HG03575 (cell line): ENCODE measurements around the gene QRICH2.
"Not testable (repeated sequence)": the region's sequence is repeated elsewhere in the genome, so short reads cannot be mapped to it uniquely, and the experiment has no call there.

Experiments used
- ATAC-seq: cut with Tn5 transposase; IDR thresholded peaks from one replicate; pipeline ENCODE4 v1.9.1; 2021; ENCODE audit not compliant: unreplicated experiment, insufficient number of reproducible peaks, low FRiP score; ENCODE audit errors: extremely low read depth

QRICH2 gene, protein sequence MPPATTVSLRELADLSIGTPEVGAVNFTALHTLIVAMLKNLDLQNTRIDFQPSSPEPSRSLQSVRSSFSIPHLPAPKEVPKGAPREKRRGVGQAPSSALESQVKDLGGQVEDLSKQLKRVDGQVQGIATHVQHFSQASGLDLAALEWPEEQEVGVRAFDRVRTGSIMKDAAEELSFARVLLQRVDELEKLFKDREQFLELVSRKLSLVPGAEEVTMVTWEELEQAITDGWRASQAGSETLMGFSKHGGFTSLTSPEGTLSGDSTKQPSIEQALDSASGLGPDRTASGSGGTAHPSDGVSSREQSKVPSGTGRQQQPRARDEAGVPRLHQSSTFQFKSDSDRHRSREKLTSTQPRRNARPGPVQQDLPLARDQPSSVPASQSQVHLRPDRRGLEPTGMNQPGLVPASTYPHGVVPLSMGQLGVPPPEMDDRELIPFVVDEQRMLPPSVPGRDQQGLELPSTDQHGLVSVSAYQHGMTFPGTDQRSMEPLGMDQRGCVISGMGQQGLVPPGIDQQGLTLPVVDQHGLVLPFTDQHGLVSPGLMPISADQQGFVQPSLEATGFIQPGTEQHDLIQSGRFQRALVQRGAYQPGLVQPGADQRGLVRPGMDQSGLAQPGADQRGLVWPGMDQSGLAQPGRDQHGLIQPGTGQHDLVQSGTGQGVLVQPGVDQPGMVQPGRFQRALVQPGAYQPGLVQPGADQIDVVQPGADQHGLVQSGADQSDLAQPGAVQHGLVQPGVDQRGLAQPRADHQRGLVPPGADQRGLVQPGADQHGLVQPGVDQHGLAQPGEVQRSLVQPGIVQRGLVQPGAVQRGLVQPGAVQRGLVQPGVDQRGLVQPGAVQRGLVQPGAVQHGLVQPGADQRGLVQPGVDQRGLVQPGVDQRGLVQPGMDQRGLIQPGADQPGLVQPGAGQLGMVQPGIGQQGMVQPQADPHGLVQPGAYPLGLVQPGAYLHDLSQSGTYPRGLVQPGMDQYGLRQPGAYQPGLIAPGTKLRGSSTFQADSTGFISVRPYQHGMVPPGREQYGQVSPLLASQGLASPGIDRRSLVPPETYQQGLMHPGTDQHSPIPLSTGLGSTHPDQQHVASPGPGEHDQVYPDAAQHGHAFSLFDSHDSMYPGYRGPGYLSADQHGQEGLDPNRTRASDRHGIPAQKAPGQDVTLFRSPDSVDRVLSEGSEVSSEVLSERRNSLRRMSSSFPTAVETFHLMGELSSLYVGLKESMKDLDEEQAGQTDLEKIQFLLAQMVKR (N-terminal part only)

DNA sequence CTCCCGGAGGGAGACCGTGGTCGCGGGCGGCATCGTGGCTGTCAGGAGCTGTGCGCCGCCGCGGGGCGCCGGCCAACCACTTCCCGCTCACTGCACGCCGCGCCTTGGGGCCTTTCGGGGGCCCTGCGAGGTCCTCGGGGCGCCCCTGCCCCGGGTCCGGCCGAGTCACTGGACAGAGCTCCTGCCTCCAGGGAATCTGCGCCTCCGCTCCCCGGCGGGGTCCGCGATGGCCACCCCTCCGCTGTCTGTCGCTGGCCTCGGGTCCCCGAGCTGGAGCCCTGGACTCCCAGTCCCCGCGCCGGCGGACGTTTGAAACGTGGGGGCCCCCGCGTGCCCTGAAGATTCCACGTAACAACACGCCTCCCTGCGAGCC is at the start of gene QRICH2:
QRICH2 (minus strand) TSS at position 311 of the 373 bp plus-strand sequence; CDS start at position 33, 278 bp downstream.
- ATAC-seq = no peak

DNA sequence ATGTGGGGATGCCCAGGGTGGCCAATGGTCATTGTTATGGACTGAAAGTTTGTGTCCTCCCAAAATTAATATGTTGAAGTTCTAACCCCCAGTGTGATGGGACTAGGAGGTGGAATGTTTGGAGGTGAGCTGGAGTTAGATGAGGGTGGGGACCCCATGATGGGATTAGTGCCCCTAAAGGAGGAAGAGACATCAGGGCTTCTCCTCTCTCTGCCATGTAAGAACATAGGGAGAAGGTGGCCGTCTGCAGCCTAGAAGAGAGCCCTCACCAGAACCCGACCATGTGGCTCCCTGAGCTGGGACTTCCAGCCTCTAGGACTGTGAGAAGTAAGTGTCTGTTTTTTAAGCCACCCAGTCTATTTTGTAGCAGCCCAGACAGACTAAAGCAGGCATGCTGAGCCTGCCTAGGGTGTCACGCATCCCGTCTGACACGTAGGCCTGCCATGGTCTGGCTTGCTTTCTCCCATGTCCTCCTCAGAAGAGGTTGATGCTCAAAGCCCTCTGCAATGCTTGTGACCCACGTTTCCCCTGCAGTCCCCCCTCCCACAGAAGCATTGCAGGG is 49.6 kb upstream of the QRICH2 start:
- no peak for ATAC-seq

DNA sequence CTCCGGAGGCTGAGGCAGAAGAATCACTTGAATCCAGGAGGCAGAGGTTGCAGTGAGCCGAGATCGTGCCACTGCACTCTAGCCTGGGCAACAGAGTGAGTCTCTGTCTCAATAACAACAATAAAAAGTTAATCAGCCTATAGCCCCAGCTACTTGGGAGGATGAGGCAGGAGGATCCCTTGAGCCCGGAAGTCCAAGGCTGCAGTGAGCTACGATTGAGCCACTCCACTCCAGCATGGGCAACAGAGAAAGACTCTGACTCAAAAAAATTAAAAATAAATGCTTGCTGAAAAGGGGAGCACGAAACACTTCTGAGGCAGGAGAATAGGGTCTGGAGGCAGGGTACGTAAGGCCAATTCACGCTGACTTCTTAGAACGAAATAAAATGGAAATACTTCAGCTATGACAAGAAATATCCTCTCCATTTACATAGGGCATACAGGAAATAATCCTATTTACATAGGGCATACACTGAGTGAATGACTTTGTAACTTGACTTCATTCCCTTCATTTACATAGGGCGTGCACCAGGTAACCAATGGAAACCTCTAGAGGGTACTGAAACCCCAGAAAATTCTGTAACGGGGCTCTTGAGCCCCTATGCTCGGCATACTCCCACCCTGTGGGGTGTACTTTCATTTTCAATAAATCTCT is 48.9 kb upstream of the QRICH2 start:
- ATAC-seq = no peak

DNA sequence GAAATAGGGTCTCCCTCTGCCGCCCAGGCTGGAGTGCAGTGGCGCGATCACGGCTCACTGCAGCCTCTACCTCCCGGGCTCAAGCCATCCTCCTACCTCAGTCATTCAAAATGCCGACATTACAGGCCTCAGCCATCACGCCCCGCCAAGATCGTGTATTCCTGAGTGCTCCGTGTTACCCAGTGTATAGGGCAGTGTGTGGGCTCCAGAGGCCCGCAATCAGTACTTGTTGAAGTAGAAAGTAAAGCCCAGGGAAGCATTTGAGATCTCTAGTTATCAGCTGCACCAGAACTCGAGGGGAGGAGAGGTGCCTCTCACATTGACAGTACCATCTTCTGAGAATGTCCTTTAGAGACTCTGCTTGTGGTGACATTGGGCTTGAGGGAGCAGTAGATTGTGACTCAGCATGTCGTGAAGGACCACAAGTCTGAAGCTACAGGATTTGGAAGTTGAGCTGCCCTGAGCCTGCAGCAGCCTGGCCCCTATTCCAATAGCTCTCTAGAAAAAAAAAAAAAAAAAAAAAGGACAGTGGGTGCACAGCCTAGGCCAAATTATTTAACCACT is 46.8 kb upstream of the QRICH2 start:
- ATAC-seq = no peak

DNA sequence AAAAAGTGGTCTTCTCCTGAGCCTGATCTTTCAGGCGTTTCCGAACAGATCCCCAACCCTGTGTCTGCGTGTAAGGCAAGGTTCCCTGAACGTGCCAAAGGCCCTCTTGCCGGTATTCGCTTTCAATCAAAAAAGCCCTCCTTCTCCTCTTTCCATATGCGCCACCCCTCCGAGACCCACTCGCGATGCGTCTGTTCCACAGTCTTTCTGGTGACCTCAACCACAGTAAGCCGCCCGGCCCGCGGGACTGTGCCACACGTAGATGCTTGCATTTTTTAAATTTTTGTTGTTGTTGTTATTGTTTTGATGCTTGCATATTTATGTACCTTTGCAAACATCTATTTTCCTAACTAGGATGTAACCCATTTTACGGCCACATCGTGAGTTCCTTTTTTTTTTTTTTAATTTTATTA is 46.2 kb upstream of the QRICH2 start:
- peak; percentile 6 for ATAC-seq

DNA sequence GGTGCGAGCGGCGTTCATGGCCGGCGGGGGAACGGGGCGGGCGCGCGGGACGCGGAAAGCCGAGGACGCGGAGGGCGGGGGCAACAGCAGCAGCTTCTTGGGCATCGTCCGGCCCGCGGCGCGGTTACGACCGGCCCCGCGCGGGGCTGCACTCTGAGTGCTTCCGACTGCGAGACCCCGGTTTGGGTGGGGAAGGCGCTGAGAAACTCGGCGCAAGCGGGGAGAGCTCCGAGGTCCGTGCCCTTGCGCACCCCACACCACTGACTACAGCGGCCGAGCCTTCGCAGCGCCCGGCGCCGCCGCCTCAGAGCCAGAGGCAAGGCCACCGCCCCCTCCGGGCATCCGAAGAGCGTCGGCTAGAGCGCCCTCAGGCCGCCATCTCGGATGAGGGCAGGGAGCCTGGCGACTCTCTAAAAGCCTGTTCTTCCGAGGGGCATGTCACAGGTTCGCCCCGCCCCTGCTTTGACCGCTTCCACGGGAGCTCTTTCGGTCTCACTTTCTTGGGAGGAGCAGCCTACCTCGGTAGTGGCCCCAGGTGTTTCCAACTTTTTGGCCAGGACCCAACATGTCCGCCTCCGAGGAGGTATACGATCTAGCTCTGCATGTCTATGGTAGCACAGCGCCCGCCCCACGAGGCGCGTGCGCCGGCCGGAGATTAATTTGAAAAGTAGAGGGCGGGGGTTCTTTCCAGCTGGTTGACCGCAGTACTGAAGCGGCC is 45.7 kb upstream of the QRICH2 start, which contains the start of gene PRPSAP1:
PRPSAP1 (minus strand) TSS at position 318 of the 718 bp plus-strand sequence; CDS start at position 105, 213 bp downstream.
- ATAC-seq = peak; percentile 37

DNA sequence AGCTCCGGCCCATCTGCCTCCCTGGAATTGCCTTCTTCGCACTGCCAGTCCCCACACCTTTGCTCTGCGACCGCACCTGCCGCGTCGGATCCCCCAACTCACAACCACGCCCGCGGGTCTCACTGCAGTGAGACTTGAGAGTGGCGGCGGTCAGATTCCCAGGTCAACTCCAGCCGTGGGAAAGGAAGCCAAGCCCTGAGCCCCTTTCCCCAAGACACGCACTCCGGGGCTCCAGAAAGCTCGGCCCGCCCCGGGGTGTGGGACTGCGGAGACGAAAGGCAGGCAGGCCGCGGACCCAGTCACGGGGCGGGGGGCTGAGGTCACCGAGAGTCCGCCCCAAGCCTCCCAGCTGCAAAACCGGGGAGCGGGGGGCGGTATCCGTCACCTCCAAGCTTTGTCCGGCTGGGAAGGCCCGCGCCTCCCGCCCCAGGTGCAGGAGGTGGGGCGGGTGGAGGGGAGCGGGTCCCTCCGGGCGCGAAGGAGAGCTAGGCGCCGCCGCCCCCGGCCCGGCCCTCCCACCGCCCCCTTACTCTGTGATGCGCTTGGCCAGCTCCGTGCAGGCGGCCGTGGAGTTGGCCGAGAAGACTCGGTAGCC is 45.0 kb upstream of the QRICH2 start:
- no peak for ATAC-seq

DNA sequence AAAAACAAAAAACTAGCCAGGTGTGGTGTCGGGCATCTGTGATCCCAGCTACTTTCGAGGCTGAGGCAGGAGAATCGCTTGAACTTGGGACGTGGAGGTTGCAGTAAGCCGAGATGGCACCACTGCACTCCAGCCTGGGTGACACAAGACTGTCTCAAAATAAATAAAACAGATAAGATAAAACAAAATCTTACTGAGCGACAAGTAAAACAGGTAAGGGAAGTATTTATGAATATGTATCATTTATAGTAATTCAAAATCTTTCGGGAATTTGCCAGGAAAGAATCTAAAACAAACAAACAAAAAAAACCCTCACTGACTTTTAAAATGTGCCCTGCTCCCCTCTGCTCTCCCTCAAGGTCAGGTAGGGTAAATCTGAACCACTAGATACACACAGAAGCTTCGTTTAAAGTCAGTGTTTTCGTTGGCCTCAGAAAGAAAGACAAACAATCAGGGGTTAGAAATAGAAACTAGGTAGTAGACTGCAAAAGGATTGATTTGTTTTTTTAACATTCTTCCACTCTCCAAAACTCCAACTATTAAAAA is 43.5 kb upstream of the QRICH2 start:
- no peak for ATAC-seq

DNA sequence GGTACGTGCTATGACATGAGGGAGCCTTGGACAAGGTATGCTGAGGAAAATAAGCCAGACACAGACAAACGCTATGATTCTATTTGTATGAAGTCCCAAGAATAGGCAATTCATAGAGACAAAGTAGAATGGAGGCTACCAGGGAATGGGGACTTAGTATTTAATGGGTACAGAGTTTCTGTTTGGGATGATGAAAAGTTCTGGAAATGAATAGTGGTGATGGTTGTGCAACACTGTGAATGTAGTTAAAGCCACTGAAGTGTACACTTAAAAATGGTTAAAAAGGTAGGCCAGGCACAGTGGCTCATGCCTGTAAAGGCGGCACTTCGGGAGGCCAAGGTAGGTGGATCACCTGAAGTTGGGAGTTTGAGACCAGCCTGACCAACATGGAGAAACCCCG is 42.4 kb upstream of the QRICH2 start:
- no peak for ATAC-seq

DNA sequence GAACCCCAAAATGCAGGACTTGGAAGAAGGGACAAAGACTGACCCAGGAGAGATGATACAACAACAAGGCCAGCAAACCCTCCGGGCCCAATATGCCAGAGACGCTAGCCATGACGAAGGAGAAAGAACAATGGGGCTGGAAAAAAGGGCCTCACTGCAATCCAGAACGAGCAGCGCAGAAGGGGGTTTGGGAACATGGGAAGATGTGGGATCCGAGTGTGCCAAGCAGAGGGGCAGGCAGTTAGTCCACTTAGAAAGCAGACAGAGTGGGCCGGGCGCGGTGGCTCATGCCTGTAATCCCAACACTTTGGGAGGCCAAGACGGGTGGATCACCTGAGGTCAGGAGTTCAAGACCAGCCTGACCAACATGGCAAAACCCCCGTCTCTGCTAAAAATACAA is 38.9 kb upstream of the QRICH2 start:
- not testable (repeated sequence) for ATAC-seq

DNA sequence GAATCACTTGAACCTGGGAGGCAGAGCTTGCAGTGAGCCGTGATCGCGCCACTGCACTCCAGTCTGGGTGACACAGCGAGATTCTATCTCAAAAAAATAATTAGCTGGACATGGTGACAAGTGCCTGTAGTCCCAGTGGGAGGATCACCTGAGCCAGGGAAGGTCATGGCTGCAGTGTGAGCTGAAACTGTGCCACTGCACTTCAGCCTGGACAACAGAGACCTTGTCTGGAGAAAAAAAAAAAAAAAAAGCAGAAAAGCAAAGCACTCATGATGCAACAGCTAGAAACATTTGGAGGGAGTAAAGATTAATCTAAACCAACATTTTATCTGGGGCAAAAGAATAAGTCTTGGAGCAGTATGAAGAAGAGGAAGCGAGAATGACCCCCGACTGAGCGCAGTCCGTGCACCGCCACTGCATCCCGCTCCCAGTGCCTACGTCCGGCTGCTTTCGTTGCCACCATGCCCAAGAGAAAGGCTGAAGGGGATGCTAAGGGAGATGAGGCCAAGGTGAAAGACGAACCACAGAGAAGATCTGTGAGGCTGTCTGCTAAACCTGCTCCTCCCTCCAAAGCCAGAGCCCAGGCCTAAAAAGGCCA is 37.4 kb upstream of the QRICH2 start:
- ATAC-seq = no peak

DNA sequence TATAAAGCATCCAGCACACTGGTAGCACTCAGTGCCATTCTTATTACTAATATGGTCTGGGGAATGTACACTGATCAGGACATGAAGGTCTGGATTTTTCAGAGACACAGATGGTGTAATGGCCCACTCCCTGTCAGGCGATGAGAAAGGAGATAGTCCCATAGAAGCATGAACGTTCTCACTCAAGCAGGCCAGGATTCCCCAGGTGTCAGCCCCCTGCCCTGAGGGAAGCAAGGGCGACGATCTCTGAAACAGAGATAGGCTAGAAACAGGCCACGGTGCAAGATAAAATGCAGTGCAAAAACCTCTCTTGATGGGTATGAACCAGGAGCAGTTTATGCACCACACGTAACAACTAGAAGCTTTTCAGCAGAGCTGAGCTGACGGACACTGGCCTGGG is 35.0 kb upstream of the QRICH2 start:
- no peak for ATAC-seq

DNA sequence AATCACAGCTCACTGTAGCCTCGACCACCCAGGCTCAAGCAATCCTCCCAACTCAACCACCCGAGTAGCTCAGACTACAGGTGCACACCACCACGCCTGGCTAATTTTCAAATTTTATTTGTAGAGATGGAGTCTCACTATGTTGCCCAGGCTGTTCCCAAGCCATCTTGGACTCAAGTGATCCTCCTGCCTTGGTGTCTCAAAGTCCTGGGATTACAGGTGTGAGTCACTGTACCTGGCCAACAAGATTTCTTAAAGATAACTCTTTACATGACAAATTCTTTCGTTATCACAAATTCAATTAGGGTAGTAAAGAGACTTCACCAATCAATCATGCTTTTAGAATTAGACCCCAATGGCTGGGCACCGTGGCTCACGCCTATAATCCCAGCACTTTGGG is 33.2 kb upstream of the QRICH2 start:
- ATAC-seq = no peak

DNA sequence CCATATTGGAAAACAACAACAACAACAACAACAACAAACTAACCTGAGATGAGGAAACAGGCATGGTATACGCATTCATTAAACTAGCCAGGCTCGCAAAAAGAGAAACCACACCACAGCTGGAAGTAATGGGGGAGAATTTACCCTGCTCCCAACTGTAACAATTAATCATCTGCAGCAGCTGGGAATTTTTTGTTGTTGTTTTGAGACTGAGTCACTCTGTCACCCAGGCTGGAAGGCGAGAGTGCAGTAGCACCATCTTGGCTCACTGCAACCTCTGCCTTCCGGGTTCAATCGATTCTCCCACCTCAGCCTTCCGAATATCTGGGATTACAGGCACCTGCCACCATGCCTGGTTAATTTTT is 29.3 kb upstream of the QRICH2 start:
- ATAC-seq = no peak

DNA sequence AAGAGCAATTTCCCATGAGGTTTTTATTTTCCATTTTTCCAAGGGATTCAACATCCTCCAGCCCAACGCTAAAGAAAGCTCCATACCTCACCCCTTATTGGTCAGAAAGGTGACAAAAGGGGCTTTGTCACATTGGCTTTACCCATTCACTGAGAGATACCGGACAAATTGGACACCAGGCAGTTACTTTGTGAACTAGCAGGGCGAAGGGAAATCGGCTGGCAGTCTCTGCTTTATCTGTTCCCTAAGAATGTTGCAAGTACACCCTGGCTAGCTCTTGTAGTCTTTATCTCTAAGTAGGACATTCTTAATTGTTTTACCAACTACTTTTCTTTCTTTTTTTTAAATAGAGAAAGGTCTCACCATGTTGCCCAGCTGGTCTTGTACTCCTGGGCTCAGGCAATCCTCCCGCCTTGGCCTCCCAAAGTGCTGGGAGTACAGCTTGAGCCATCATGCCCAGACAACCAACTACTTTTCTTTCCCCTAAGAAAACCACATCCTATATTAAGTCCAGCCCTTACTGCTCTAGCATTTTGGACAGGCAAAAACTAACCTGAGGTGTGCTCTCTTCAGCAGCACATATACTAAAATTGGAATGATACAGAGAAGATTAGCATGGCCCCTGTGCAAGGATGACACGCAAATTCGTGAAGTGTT is 28.8 kb upstream of the QRICH2 start:
- ATAC-seq = no peak

DNA sequence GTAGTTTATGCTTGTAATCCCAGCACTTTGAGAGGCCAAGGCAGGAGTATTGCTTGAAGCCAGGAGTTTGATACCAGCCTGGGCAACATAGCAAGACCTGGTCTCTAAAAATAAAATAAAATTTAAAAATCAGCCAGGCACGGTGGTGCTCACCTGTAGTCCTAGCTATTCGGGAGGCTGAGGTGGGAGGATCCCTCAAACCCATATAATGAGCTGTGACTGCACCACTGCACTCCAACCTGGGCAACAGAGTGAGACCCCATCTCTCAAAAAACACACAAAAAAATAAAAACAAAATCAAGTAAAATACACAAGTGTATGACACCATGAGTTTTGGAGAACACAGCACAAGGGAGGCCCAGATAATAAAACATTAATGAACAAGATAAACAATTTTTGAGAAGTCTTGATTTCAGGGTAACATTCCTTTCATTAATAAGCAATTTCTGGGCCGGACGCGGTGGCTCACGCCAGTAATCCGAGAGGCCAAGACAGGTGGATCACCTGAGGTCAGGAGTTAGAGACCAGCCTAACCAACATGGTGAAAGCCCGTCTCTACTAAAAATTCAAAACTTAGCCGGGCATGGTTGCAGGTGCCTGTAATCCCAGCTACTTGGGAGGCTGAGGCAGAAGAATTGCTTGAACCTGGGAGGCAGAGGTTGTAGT is 27.8 kb upstream of the QRICH2 start:
- ATAC-seq = no peak
